Muscle layer of duodenum (tissue), 2 donors: ENCODE measurements around the gene KLHL14.

Source experiments
- H3K27ac ChIP-seq: one replicate; pipeline ENCODE4 v1.7.0; 2013; ENCODE audit warnings: mild to moderate bottlenecking, low read length
- H3K27me3 ChIP-seq: one replicate; pipeline ENCODE4 v1.7.0; 2013; ENCODE audit warnings: low read depth, mild to moderate bottlenecking, control low read depth, low read length
- H3K36me3 ChIP-seq, 2 donors: one replicate each; pipeline ENCODE4 v1.7.0; 2013; ENCODE audit warnings: low read length in 2 of 2, control low read depth in 1 of 2, mild to moderate bottlenecking in 1 of 2; ENCODE audit not compliant: insufficient read depth in 2 of 2, control insufficient read depth in 1 of 2
- H3K4me1 ChIP-seq, 2 donors: one replicate each; pipeline ENCODE4 v1.7.0; 2013; ENCODE audit warnings: low read length in 2 of 2, mild to moderate bottlenecking in 2 of 2, control low read depth in 1 of 2, moderate library complexity in 1 of 2; ENCODE audit not compliant: insufficient read depth in 2 of 2, control insufficient read depth in 1 of 2
- H3K4me3 ChIP-seq, 2 donors: one replicate each; pipeline ENCODE4 v1.7.0; 2013; ENCODE audit warnings: low read length in 2 of 2, low read depth in 1 of 2, mild to moderate bottlenecking in 1 of 2
- H3K9me3 ChIP-seq, 2 donors: one replicate each; pipeline ENCODE4 v1.7.0; 2013; ENCODE audit warnings: low read length in 2 of 2, control low read depth in 1 of 2, mild to moderate bottlenecking in 1 of 2; ENCODE audit not compliant: control insufficient read depth in 1 of 2
- donor health status: healthy.

Gene KLHL14

GRCh38 chr18:32712860-32713259, 60.0 kb downstream of the KLHL14 start:
- H3K27me3 ChIP-seq = no peaks in the 10 kb centered on the region
- H3K4me1 ChIP-seq = no peaks in the 10 kb centered on the region
- no peaks in the 10 kb centered on the region for H3K36me3 ChIP-seq
- no peak overlapping the region for H3K4me3 ChIP-seq
- H3K27ac ChIP-seq = no peak overlapping the region
- H3K9me3 ChIP-seq = no peaks in the 10 kb centered on the region

- Histone ChIP-seq H3K27ac (no peak overlapping the region), H3K4me1 (no peaks in the 10 kb centered on the region), H3K27me3 (no peaks in the 10 kb centered on the region), H3K4me3 (no peak overlapping the region), H3K36me3 (no peaks in the 10 kb centered on the region), H3K9me3 (no peaks in the 10 kb centered on the region)
Observed at GRCh38 chr18:32711862-32712261, 61.0 kb downstream of the KLHL14 start.

DNA sequence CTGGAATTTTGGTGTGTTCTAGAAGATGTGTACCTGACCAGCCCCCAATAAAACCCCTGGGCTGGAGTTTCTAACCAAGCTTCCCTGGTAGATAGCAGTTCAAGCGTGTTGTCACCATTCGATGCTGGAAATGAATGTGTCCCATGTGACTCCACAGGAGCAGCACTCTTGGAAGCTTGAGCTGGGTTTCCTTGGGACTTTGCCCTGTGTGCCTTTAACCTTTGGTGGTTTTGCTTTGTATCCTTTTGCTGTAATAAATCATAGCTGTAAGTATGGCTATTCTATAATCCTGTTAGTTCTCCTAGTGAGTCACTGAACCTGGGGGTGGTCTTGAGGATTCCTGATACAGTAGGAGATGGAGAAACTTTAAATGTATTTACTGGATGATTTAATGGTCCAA, 65.2 kb downstream of the KLHL14 start:
- Histone ChIP-seq H3K27me3 (no peaks in the 10 kb centered on the region), H3K27ac (no peak overlapping the region), H3K36me3 (no peaks in the 10 kb centered on the region), H3K4me1 (no peaks in the 10 kb centered on the region), H3K4me3 (no peak overlapping the region), H3K9me3 (no peaks in the 10 kb centered on the region)

- Histone ChIP-seq H3K27me3 (no peaks in the 10 kb centered on the region), H3K27ac (no peak overlapping the region), H3K9me3 (no peaks in the 10 kb centered on the region), H3K36me3 (no peaks in the 10 kb centered on the region), H3K4me1 (no peaks in the 10 kb centered on the region), H3K4me3 (no peak overlapping the region)
Observed at GRCh38 chr18:32707147-32707546, 65.7 kb downstream of the KLHL14 start.

- H3K27ac ChIP-seq = no peak overlapping the region
- H3K36me3 ChIP-seq = no peaks in the 10 kb centered on the region
- H3K4me1 ChIP-seq = no peaks in the 10 kb centered on the region
Observed at GRCh38 chr18:32701313-32701712, 71.5 kb downstream of the KLHL14 start.

DNA sequence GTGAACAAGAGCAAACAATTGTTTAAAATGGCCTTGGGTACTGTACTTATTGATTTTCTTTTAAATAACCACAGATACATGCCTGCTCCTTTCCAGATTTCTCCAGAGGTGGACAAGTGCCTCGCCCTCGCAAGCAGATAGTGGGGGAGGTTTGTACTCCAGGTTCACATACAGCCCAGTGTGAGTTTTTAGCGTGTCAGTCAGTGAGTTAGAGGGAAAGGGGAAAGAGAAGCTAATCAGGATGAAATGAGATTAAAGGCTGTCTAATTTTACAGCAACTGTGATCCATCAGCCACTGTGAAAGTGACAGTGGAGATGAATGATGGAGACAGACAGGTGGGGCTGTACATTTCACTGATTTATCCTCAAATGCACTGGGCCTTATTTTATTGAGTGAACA, 74.7 kb downstream of the KLHL14 start:
- H3K4me3 ChIP-seq = no peak overlapping the region

More at GRCh38 chr18:32701313-32701712, 71.5 kb downstream of the KLHL14 start:
- Histone ChIP-seq H3K9me3 (no peaks in the 10 kb centered on the region), H3K4me3 (no peak overlapping the region), H3K27me3 (no peaks in the 10 kb centered on the region)

DNA sequence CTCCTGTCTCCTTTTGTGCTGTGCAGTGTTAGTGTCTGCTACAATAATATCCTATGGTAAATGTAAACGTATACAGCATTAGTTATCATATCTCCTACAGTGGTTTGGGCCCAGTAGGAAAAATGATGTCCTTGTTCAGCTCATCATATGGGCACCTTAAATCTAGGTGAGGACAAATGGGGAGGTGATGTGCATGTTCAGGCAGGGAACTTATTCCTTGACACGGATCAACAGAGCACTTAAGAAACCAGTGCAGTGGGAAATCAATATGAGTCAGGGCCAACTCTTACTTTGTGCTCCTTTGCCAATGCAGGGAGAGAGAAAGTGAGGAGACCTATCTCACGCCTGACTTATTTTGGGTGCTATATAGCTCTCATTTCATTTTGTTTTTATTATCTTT, 76.4 kb downstream of the KLHL14 start:
- Histone ChIP-seq H3K27ac (no peak overlapping the region), H3K9me3 (no peaks in the 10 kb centered on the region), H3K4me3 (no peak overlapping the region), H3K4me1 (no peaks in the 10 kb centered on the region), H3K36me3 (no peaks in the 10 kb centered on the region), H3K27me3 (no peaks in the 10 kb centered on the region)

More for the DNA sequence above, 74.7 kb downstream of the KLHL14 start:
- Histone ChIP-seq H3K36me3 (no peaks in the 10 kb centered on the region), H3K27ac (no peak overlapping the region), H3K9me3 (no peaks in the 10 kb centered on the region), H3K4me1 (no peaks in the 10 kb centered on the region), H3K27me3 (no peaks in the 10 kb centered on the region)

DNA sequence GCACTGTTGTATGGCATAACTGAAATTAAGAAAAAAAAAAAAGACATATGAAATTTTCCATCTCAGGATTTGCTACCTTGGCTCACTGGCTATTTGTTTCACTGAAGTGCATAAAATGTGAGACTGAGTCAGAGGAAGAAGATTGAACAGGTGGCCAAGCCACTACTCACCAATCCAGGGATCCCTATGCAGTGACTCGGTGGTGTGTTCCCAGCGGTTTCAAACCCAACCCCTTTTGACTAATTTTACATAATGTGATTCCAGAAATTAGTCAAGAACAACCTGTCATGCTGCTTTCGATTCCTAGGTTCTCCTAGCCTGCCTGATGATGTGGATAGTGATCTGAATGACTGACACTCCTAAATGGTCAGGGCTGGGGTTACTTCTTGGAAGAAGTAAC, 77.3 kb downstream of the KLHL14 start:
- Histone ChIP-seq H3K9me3 (no peaks in the 10 kb centered on the region), H3K27me3 (no peaks in the 10 kb centered on the region)

GRCh38 chr18:32688821-32689220, 84.0 kb downstream of the KLHL14 start:
- no peak overlapping the region for H3K27ac ChIP-seq
- H3K4me3 ChIP-seq = no peak overlapping the region
- H3K27me3 ChIP-seq = no peaks in the 10 kb centered on the region
- H3K4me1 ChIP-seq = no peaks in the 10 kb centered on the region
- H3K9me3 ChIP-seq = no peaks in the 10 kb centered on the region
- no peaks in the 10 kb centered on the region for H3K36me3 ChIP-seq

More for the DNA sequence above, 77.3 kb downstream of the KLHL14 start:
- Histone ChIP-seq H3K4me1 (no peaks in the 10 kb centered on the region), H3K4me3 (no peak overlapping the region), H3K27ac (no peak overlapping the region), H3K36me3 (no peaks in the 10 kb centered on the region)

GRCh38 chr18:32684940-32685339, 87.9 kb downstream of the KLHL14 start:
- Histone ChIP-seq H3K4me1 (no peaks in the 10 kb centered on the region), H3K27ac (no peak overlapping the region), H3K9me3 (no peaks in the 10 kb centered on the region), H3K36me3 (no peaks in the 10 kb centered on the region), H3K4me3 (no peak overlapping the region), H3K27me3 (no peaks in the 10 kb centered on the region)

GRCh38 chr18:32684096-32684495, 88.7 kb downstream of the KLHL14 start:
- H3K4me1 ChIP-seq = no peaks in the 10 kb centered on the region
- H3K9me3 ChIP-seq = no peaks in the 10 kb centered on the region
- H3K4me3 ChIP-seq = no peak overlapping the region
- H3K27ac ChIP-seq = no peak overlapping the region
- no peaks in the 10 kb centered on the region for H3K27me3 ChIP-seq
- H3K36me3 ChIP-seq = no peaks in the 10 kb centered on the region

GRCh38 chr18:32683044-32683443, 89.8 kb downstream of the KLHL14 start:
- H3K27me3 ChIP-seq = no peaks in the 10 kb centered on the region
- H3K36me3 ChIP-seq = no peaks in the 10 kb centered on the region
- H3K4me3 ChIP-seq = no peak overlapping the region
- no peak overlapping the region for H3K27ac ChIP-seq
- no peaks in the 10 kb centered on the region for H3K4me1 ChIP-seq
- no peaks in the 10 kb centered on the region for H3K9me3 ChIP-seq
